ENCODE data around the gene TENT5C.

DNA sequence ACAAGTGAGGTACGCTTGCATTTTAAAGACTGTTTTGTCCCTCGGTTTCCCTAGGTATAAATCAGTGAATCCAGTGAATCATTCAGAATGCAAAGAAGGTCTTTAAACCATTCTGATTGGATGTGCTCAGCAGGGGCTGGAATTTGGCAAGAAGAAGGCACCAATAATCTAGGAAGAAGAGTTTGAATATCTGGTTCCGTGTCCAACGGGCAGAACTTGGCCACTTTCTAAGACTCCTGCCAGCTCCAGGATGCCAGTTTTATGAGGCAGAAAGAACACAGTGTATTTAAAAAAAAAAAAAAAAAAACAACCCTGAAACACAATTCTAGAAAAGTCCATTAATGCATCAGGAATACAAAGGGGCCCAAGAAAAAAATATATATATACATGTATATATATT is 3.0 kb upstream of the TENT5C start:
- TF ChIP-seq, protein P1, sequence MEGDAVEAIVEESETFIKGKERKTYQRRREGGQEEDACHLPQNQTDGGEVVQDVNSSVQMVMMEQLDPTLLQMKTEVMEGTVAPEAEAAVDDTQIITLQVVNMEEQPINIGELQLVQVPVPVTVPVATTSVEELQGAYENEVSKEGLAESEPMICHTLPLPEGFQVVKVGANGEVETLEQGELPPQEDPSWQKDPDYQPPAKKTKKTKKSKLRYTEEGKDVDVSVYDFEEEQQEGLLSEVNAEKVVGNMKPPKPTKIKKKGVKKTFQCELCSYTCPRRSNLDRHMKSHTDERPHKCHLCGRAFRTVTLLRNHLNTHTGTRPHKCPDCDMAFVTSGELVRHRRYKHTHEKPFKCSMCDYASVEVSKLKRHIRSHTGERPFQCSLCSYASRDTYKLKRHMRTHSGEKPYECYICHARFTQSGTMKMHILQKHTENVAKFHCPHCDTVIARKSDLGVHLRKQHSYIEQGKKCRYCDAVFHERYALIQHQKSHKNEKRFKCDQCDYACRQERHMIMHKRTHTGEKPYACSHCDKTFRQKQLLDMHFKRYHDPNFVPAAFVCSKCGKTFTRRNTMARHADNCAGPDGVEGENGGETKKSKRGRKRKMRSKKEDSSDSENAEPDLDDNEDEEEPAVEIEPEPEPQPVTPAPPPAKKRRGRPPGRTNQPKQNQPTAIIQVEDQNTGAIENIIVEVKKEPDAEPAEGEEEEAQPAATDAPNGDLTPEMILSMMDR (IDR thresholded peaks at IDR 0.05; ENCODE audit: low read depth, low read length) = no peak
- TF ChIP-seq POLR2A (IDR thresholded peaks at IDR 0.05; ENCODE audit: extremely low read depth, insufficient read length) = no peak

Data from NB4 (cell line).